Panc1 (cell line): ENCODE measurements around the gene CTDSP1.

Source experiments
- POLR2AphosphoS5 ChIP-seq: IDR thresholded peaks from 2 replicates; pipeline ENCODE4 v1.6.1; 2012; ENCODE audit warnings: mild to moderate bottlenecking, low read depth, low read length, moderate library complexity
- TCF7L2 ChIP-seq: IDR thresholded peaks from 2 replicates; pipeline ENCODE4 v1.6.1; 2011; ENCODE audit warnings: mild to moderate bottlenecking, low read depth, low read length, inconsistent platforms
- TF ChIP-seq, protein P1 (sequence below): fragments of 450-650 bp; IDR thresholded peaks from 2 replicates; pipeline ENCODE4 v1.5.1; 2017; ENCODE audit warnings: mild to moderate bottlenecking
- TF ChIP-seq, protein P2 (sequence below), 2 experiments: IDR thresholded peaks; 2 replicates each; pipeline ENCODE4 v1.6.1; 2011 to 2012; ENCODE audit warnings: low read depth in 2 of 2, control low read depth in 1 of 2, low read length in 1 of 2, mild to moderate bottlenecking in 1 of 2, moderate library complexity in 1 of 2; ENCODE audit not compliant: insufficient read depth in 1 of 2

DNA sequence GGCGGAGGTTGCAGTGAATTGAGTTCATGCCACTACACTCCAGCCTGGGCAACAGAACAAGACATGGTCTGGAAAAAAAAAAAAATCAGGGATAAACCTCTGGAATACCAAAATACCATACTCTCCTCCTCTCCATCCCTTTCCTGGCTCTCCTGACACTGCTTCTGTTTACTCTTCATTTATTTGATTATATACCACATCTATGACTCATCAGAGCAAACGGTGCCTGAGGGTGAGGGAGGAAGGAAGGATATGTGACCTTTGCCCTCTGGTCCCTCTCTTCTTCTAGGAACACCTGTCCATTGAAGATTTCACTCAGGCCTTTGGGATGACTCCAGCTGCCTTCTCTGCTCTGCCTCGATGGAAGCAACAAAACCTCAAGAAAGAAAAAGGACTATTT lies 49.3 kb downstream of the CTDSP1 start:
- TF ChIP-seq, protein P1, sequence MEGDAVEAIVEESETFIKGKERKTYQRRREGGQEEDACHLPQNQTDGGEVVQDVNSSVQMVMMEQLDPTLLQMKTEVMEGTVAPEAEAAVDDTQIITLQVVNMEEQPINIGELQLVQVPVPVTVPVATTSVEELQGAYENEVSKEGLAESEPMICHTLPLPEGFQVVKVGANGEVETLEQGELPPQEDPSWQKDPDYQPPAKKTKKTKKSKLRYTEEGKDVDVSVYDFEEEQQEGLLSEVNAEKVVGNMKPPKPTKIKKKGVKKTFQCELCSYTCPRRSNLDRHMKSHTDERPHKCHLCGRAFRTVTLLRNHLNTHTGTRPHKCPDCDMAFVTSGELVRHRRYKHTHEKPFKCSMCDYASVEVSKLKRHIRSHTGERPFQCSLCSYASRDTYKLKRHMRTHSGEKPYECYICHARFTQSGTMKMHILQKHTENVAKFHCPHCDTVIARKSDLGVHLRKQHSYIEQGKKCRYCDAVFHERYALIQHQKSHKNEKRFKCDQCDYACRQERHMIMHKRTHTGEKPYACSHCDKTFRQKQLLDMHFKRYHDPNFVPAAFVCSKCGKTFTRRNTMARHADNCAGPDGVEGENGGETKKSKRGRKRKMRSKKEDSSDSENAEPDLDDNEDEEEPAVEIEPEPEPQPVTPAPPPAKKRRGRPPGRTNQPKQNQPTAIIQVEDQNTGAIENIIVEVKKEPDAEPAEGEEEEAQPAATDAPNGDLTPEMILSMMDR: no peak
- TF ChIP-seq TCF7L2 (no peak), POLR2AphosphoS5 (peak; percentile 44; the same call in 1 of the 2 replicates)
- TF ChIP-seq, protein P2, sequence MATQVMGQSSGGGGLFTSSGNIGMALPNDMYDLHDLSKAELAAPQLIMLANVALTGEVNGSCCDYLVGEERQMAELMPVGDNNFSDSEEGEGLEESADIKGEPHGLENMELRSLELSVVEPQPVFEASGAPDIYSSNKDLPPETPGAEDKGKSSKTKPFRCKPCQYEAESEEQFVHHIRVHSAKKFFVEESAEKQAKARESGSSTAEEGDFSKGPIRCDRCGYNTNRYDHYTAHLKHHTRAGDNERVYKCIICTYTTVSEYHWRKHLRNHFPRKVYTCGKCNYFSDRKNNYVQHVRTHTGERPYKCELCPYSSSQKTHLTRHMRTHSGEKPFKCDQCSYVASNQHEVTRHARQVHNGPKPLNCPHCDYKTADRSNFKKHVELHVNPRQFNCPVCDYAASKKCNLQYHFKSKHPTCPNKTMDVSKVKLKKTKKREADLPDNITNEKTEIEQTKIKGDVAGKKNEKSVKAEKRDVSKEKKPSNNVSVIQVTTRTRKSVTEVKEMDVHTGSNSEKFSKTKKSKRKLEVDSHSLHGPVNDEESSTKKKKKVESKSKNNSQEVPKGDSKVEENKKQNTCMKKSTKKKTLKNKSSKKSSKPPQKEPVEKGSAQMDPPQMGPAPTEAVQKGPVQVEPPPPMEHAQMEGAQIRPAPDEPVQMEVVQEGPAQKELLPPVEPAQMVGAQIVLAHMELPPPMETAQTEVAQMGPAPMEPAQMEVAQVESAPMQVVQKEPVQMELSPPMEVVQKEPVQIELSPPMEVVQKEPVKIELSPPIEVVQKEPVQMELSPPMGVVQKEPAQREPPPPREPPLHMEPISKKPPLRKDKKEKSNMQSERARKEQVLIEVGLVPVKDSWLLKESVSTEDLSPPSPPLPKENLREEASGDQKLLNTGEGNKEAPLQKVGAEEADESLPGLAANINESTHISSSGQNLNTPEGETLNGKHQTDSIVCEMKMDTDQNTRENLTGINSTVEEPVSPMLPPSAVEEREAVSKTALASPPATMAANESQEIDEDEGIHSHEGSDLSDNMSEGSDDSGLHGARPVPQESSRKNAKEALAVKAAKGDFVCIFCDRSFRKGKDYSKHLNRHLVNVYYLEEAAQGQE (IDR thresholded peaks at IDR 0.05; ENCODE audit: insufficient read depth in 1 of 2, low read depth in 2 of 2, low read length in 1 of 2): no peak
